Endothelial cell of umbilical vein (primary cell): ENCODE measurements around the gene GFPT2. TPM values are rescaled to one million over a fixed set of nuclear protein-coding genes. Genes with fewer than 3 reads are reported as not detected.

Experiments used
- BruUV-seq: library from RNA; stranded (reverse); fragments of 400-500 nt; replicated peaks from 2 replicates; lab custom pipeline; 2021; lab: Mats Ljungman, UMichigan
- CTCF ChIA-PET: fragments of 300-600, 350-600 bp; sonication (Branson Sonifier 250); formaldehyde crosslinking; loops from one replicate; lab custom pipeline; 2021; ENCODE audit warnings: antibody characterized with exemption, inconsistent platforms; lab: Charles Lee
- POLR2A ChIA-PET: fragments of 300-600, 350-600 bp; sonication (Branson Sonifier 250); formaldehyde crosslinking; loops from one replicate; lab custom pipeline; 2021; ENCODE audit warnings: antibody characterized with exemption, inconsistent platforms; lab: Charles Lee
- DNase-seq: peaks from one replicate; pipeline ENCODE4 v3.0.0-alpha.2; 2011; ENCODE audit warnings: low read depth, low spot score
- FAIRE-seq: peaks from 2 replicates; lab custom pipeline; 2011; peaks lifted over from hg19 to GRCh38; lab: Jason Lieb, UNC
- H2AFZ ChIP-seq: 2 replicates; pipeline ENCODE4 v1.6.0; 2012; ENCODE audit warnings: low read depth, low read length, control low read depth, inconsistent platforms
- H3K27ac ChIP-seq: 2 replicates; pipeline ENCODE4 v1.5.1; 2011; ENCODE audit warnings: low read depth, mild to moderate bottlenecking, control low read depth, low read length, moderate library complexity; ENCODE audit not compliant: insufficient read depth
- H3K27me3 ChIP-seq, 2 experiments: 2 replicates each; pipeline versions ENCODE4 v1.6.0 to v1.6.1; 2011; ENCODE audit warnings: low read length in 2 of 2, mixed read lengths in 1 of 2; ENCODE audit not compliant: control insufficient read depth in 2 of 2, insufficient read depth in 2 of 2
- H3K36me3 ChIP-seq, 2 experiments: 2 replicates in 1 of 2; 3 replicates in 1 of 2; pipeline ENCODE4 v1.5.1; 2011; ENCODE audit warnings: low read length in 2 of 2, mild to moderate bottlenecking in 1 of 2, moderate library complexity in 1 of 2; ENCODE audit not compliant: control insufficient read depth in 2 of 2, insufficient read depth in 2 of 2; ENCODE audit errors: extremely low read depth in 1 of 2
- H3K4me1 ChIP-seq: 3 replicates; pipeline ENCODE4 v1.5.1; 2011; ENCODE audit warnings: mild to moderate bottlenecking, low read length; ENCODE audit not compliant: control insufficient read depth, insufficient read depth; ENCODE audit errors: extremely low read depth
- H3K4me2 ChIP-seq: 2 replicates; pipeline ENCODE4 v1.6.1; 2011; ENCODE audit warnings: low read length, control low read depth, mixed read lengths; ENCODE audit not compliant: insufficient read depth
- H3K4me3 ChIP-seq, 3 experiments: fragments of 200-600 bp in 1 of 3; sonication (generic), shearing (Covaris generic) in 1 of 3; replicated peaks in 1 of 3; 2 replicates each; pipeline ENCODE4 v1.5.1; 2011 to 2016; ENCODE audit warnings: control low read depth in 3 of 3, low read length in 3 of 3, mild to moderate bottlenecking in 2 of 3, inconsistent platforms in 1 of 3, low read depth in 1 of 3, moderate library complexity in 1 of 3; ENCODE audit not compliant: insufficient read depth in 1 of 3
- H3K79me2 ChIP-seq: 2 replicates; pipeline ENCODE4 v1.6.0; 2012; ENCODE audit warnings: low read length, inconsistent platforms; ENCODE audit not compliant: control insufficient read depth, insufficient read depth
- H3K9ac ChIP-seq: replicated peaks from 2 replicates; pipeline ENCODE3; 2011; ENCODE audit warnings: low read length, control low read depth; ENCODE audit not compliant: insufficient read depth; ENCODE audit errors: extremely low read depth
- H3K9me1 ChIP-seq: replicated peaks from 3 replicates; pipeline ENCODE4 v1.6.0; 2011; ENCODE audit warnings: mild to moderate bottlenecking, low read length; ENCODE audit not compliant: control insufficient read depth, insufficient read depth; ENCODE audit errors: extremely low read depth
- H3K9me3 ChIP-seq: replicated peaks from 2 replicates; pipeline ENCODE4 v1.5.1; 2012; ENCODE audit warnings: low read length, inconsistent platforms; ENCODE audit not compliant: control insufficient read depth, insufficient read depth
- H4K20me1 ChIP-seq: replicated peaks from 2 replicates; pipeline ENCODE3; 2011; ENCODE audit warnings: mild to moderate bottlenecking, low read length; ENCODE audit not compliant: control insufficient read depth, insufficient read depth; ENCODE audit errors: extremely low read depth
- EZH2 ChIP-seq: IDR thresholded peaks from 2 replicates; pipeline ENCODE4 v1.6.1; 2012; ENCODE audit warnings: borderline replicate concordance, low read depth, mild to moderate bottlenecking, moderate library complexity, low read length, inconsistent platforms; ENCODE audit not compliant: severe bottlenecking
- FOS ChIP-seq: IDR thresholded peaks from 2 replicates; pipeline ENCODE4 v1.6.1; 2011; ENCODE audit warnings: mild to moderate bottlenecking, low read length, moderate library complexity, borderline replicate concordance; ENCODE audit not compliant: insufficient read depth
- GATA2 ChIP-seq: IDR thresholded peaks from 2 replicates; pipeline ENCODE4 v1.7.0; 2011; ENCODE audit warnings: low read depth, mild to moderate bottlenecking, moderate library complexity, mixed read lengths, low read length; ENCODE audit not compliant: insufficient read length, insufficient read depth
- JUN ChIP-seq: IDR thresholded peaks from 2 replicates; pipeline ENCODE4 v1.6.1; 2011; ENCODE audit warnings: borderline replicate concordance, low read depth; ENCODE audit not compliant: insufficient read length, insufficient read depth
- MYC ChIP-seq: IDR thresholded peaks from one replicate; pipeline ENCODE4 v1.6.1; 2011; ENCODE audit warnings: mild to moderate bottlenecking, low read depth, low read length
- POLR2A ChIP-seq: IDR thresholded peaks from 2 replicates; pipeline ENCODE4 v1.6.1; 2012; ENCODE audit warnings: low read depth, mild to moderate bottlenecking, control low read depth, low read length
- POLR2AphosphoS5 ChIP-seq: IDR thresholded peaks from 2 replicates; pipeline ENCODE4 v1.6.1; 2012; ENCODE audit warnings: low read depth, mild to moderate bottlenecking, control low read depth, low read length, moderate library complexity; ENCODE audit not compliant: insufficient read depth
- dilution Hi-C: fragments of 300-500 bp; cut with MboI; formaldehyde crosslinking; loops from one replicate; pipeline ENCODE4 v1.15.0; 2019; ENCODE audit warnings: low sequenced_read_pairs; ENCODE audit not compliant: extremely low pct_ligation_motif_present
- intact Hi-C: fragments of 100-400 bp; cut with micrococcal nuclease; formaldehyde crosslinking; loops from one replicate; pipeline ENCODE4 v1.10.0; 2022
- polyA plus RNA-seq, 4 experiments: library from polyadenylated mRNA; depleted of rRNA in 3 of 4; stranded (reverse) in 3 of 4; unstranded in 1 of 4; fragments of >200 nt; gene quantifications; 2 replicates each; pipeline versions ENCODE4 v1.2.1 to v1.2.3, GENCODE V29; 2011 to 2012; ENCODE audit warnings: missing spikeins in 1 of 4
- total RNA-seq: library from RNA; stranded (reverse); gene quantifications from 2 replicates; pipeline ENCODE4 v1.2.3, GENCODE V29; 2021
- TF ChIP-seq, protein P1 (sequence below), 2 donors: IDR thresholded peaks; 1 replicate in 1 of 2; 2 replicates in 1 of 2; pipeline ENCODE4 v1.5.1; 2011; ENCODE audit warnings: low read length in 2 of 2, mild to moderate bottlenecking in 2 of 2, moderate library complexity in 2 of 2, control low read depth in 1 of 2, inconsistent platforms in 1 of 2, low read depth in 1 of 2; ENCODE audit not compliant: insufficient read depth in 1 of 2; ENCODE audit errors: extremely low read depth in 1 of 2
- TF ChIP-seq, protein P2 (sequence below): IDR thresholded peaks from 2 replicates; pipeline ENCODE4 v1.6.1; 2011; ENCODE audit not compliant: insufficient read depth, insufficient read length

GFPT2 gene
- total and polyA plus RNA-seq, 2 donors (not counting 3 experiments of a cell fraction or from before 2014, with no cell fraction given) = 4.3 to 4.5 TPM

DNA sequence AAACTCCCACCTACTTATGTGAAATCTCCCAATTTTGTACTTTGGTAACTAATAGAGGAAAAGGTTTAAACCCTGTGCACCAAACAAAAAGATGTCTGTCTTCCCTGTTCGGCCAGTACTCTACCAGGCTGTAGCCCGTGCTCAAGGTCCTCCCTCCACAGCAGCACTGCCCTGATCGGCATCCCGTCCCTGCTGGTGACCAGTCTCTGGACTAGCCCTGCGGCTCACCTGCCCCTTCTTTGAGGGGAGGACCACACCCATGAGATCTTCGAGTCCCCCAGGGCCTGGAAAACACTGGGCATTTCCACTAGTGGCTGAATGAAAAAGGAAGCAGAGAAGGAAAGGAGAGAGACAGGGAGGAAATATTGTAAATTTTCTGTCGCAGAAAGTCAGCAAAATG, 2.8 kb downstream of the GFPT2 start:
- Histone ChIP-seq H3K4me3 (no peak overlapping the region), H3K4me1 (peaks cover 8% of the 10 kb centered on the region), H3K79me2 (peaks cover 6% of the 10 kb centered on the region), H3K9me3 (no peaks in the 10 kb centered on the region), H3K27ac (no peak overlapping the region), H3K36me3 (no peaks in the 10 kb centered on the region), H3K4me2 (no peak overlapping the region), H4K20me1 (no peaks in the 10 kb centered on the region), H3K9ac (no peak overlapping the region), H3K27me3 (peaks cover 7 to 30% of the 10 kb centered on the region in 2 experiments), H3K9me1 (no peaks in the 10 kb centered on the region), H2AFZ (no peak overlapping the region)
- BruUV-seq = no TSS peak
- FAIRE-seq (no peak), DNase-seq (no peak)
- TF ChIP-seq EZH2 (no peak), POLR2A (no peak), MYC (no peak)
- TF ChIP-seq, protein P1, sequence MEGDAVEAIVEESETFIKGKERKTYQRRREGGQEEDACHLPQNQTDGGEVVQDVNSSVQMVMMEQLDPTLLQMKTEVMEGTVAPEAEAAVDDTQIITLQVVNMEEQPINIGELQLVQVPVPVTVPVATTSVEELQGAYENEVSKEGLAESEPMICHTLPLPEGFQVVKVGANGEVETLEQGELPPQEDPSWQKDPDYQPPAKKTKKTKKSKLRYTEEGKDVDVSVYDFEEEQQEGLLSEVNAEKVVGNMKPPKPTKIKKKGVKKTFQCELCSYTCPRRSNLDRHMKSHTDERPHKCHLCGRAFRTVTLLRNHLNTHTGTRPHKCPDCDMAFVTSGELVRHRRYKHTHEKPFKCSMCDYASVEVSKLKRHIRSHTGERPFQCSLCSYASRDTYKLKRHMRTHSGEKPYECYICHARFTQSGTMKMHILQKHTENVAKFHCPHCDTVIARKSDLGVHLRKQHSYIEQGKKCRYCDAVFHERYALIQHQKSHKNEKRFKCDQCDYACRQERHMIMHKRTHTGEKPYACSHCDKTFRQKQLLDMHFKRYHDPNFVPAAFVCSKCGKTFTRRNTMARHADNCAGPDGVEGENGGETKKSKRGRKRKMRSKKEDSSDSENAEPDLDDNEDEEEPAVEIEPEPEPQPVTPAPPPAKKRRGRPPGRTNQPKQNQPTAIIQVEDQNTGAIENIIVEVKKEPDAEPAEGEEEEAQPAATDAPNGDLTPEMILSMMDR (IDR thresholded peaks at IDR 0.05; ENCODE audit: extremely low read depth in 1 of 2, insufficient read depth in 1 of 2, low read depth in 1 of 2, low read length in 2 of 2) = no peak
- TF ChIP-seq, protein P2, sequence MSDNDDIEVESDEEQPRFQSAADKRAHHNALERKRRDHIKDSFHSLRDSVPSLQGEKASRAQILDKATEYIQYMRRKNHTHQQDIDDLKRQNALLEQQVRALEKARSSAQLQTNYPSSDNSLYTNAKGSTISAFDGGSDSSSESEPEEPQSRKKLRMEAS = no peak
- intact Hi-C loops = loop anchor here (5.0 kb wide), 3 partner anchors 122 to 297 kb away; partner anchors contain the start of genes CNOT6 and FLT4
- POLR2A ChIA-PET = no interaction called here
- dilution Hi-C loops = no loop called here
- CTCF ChIA-PET = interaction anchor here (1.1 to 1.7 kb wide), 3 partner anchors 21 to 141 kb away, joined by 3 to 5 read pairs (median 5); partner anchors contain the start of gene RASGEF1C

- H3K27ac ChIP-seq = no peak overlapping the region
- no peak overlapping the region for H3K4me2 ChIP-seq
- H2AFZ ChIP-seq = no peak overlapping the region
- H3K9me1 ChIP-seq = no peaks in the 10 kb centered on the region
- H3K4me1 ChIP-seq = peaks cover 8% of the 10 kb centered on the region
- H3K9me3 ChIP-seq = no peaks in the 10 kb centered on the region
- no peaks in the 10 kb centered on the region for H4K20me1 ChIP-seq
- dilution Hi-C loops (no loop called here), intact Hi-C loops (no loop called here)
- no peak overlapping the region for H3K4me3 ChIP-seq
- CTCF ChIA-PET = interaction anchor here (1.1 kb wide), 1 partner anchor 21 kb away, joined by 3 read pairs; no protein-coding TSS in a partner anchor
- POLR2A ChIA-PET = no interaction called here
- BruUV-seq = no TSS peak
- FAIRE-seq = no peak
- TF ChIP-seq POLR2AphosphoS5 (no peak), FOS (no peak), EZH2 (no peak), MYC (no peak), GATA2 (no peak), JUN (no peak), POLR2A (no peak)
- TF ChIP-seq, protein P1 (IDR thresholded peaks at IDR 0.05; ENCODE audit: extremely low read depth in 1 of 2, insufficient read depth in 1 of 2, low read depth in 1 of 2, low read length in 2 of 2) = no peak
- TF ChIP-seq, protein P2 = no peak
- no peak overlapping the region for H3K9ac ChIP-seq
- peaks cover 7 to 27% of the 10 kb centered on the region in 2 experiments for H3K27me3 ChIP-seq
- peaks cover 6% of the 10 kb centered on the region for H3K79me2 ChIP-seq
- no peaks in the 10 kb centered on the region for H3K36me3 ChIP-seq
- DNase-seq = no peak
Observed at GRCh38 chr5:180349391-180349790, 3.7 kb downstream of the GFPT2 start.
